ENCODE results near the gene NRIP1.

NRIP1 gene

DNA sequence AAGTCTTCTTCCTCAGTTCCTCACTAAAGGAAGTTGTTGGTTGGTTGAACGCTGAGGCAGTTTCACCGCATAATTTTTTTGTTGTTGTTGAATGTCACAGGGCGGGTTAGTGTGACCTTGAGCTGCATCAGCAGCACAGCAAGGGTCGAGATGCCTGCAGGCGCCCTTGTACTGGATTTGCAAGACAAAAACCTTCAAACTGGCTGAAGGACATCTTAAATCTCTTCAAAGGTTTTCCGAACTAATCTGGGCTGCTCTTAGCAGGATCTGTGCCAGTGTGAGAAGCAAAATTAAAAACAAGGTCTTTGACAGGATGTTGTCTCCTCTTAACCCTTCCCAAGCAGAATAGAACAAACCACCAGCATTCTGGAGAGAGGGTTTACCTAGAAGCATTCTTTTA is 59.4 kb downstream of the NRIP1 start:
- no peak for DNase-seq

DNA sequence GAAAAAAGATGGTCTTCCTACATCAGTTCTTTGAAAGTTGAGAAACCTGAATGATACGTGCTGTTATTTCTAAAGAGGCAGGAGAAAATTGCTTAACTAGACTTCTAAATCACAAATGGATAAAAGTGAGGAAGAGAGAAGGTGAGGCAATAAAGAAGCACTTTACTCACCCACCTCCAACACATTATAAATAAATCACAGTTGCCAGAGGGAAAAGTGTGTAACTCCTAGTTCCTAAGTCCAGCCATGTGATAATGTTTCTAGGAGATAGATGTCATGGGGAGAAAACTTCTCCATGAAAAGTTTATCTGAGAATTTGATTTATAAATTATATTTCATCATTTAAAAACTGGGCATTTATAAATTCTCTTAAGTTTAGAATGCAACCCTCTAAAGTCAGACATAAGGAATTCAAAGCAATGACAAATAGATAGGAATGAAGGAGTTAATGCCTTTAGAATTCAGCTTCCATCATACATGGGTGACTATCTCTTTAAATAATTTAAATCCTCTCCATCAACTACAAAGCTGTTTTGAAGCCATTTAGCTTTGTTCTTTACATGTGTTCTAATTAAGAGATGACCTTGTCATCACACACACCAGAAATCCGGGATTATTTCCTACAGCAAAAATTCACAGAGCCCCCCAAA is 60.0 kb downstream of the NRIP1 start:
- DNase-seq = no peak

DNA sequence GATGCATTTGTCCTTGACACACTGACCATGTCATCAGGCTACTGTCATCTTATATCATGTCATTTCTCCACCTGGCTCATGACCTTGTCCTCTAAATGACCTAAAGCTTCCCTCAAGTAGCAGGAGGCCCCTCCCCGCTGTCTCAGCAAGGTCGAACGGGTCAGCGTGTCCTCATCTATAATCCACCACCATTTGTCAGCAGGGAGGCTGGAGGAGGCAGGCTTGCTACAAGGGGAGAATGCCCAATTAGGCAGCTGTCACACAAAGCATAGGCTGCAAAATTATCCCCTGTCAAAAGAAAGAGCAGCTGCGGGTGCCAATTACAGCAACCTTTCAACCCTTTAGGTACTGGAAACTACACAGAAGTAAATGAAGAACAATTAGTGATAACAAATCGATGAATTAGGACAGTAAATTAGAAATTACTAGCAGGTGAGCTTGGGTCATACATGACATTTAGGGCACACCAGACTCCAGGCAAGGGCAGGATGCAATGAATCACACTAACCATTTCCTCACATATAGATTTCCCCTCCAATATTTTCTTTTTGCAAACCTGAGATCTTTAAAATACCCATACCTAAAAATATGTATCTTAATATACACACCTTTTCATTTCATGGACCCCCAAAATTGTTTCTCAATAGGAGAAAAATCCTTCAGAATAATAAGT is 61.2 kb downstream of the NRIP1 start:
- DNase-seq = no peak

DNA sequence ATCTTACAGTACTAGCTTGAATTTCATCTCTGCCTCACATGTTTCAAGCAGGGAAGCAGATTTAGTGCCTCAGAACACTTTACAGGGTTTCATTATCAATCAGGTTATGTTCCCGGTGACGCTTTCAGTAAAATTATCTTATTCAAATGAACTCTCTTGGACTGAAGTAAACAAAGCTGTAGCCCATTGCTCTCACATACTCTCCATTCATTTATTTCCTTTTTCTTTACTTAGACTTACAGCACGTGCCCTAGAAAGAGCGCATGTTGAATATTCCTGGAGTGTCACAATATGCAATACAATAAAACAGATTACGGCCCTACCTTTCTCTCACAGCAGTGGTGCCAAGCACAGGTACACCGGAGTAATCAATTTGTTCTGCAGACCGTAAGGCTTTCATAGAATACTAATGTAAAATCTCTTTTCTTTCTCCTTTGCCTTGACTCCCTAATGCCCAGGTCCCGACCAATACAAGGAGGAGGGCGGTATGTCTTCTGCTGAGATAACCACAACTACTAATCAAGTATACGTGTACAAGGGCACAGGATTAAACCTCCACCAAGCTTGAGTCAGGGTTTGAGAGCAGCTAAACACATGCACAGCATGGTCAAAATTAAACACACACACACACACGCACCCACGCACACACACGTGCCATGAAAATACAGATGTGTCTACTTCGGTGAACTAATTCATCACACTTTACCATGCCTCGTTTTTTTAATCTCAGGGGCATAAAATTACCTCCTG is 62.8 kb downstream of the NRIP1 start:
- DNase-seq = no peak

DNA sequence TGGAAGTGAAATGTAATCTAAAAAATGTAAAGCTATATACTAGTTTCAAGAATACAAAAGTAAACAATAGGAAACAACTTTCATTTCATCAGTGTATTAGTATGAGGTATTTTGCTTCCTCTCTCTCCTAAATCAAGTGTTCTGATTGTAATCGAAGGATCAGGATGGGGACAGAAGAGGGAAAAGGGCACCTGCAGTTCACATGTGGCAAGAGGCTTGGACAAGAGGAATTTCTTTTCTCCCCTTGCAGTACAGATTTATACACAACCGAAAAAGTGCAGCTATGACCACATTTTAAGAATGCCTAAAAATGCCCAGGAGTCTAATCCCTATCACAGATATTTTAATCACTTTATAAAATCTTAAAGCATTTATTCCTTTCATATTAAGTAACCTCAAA is 63.7 kb downstream of the NRIP1 start:
- DNase-seq = no peak

DNA sequence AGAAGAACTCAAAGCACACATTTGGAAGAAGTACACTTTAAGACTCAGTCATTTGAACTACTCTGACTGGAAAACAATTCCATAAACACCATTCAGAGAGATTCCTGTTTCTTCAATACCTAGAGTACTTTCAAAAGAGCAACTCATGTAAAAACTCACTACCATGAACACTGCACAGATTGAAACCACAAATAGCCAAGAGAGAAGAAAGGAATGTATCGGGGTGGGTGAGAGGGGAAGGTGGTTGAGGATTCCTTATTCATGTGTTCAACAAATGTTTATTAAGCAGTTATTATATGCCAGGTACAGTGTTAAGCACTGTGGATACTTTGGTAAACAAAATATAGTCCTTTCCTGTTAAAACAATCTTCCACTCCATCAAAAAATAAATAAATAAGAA is 64.7 kb downstream of the NRIP1 start:
- DNase-seq = no peak

DNA sequence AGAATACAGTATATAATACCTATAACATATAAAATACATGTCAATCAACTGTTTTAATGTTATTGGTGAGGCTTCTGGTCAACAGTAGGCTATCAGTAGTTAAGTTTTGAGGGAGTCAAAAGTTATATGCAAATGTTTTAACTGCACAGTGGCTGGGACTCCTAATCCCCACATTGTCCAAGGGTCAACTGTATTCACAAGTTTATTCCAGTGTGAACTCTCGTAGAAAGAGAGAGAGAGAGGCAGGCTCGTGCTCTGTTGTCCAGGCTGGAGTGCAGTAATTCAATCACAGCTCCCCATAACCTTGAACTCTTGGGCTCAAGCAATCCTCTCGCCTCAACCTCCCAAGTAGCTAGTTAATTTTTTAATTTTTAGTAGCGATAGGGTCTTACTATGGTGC is 66.0 kb downstream of the NRIP1 start:
- DNase-seq = no peak

DNA sequence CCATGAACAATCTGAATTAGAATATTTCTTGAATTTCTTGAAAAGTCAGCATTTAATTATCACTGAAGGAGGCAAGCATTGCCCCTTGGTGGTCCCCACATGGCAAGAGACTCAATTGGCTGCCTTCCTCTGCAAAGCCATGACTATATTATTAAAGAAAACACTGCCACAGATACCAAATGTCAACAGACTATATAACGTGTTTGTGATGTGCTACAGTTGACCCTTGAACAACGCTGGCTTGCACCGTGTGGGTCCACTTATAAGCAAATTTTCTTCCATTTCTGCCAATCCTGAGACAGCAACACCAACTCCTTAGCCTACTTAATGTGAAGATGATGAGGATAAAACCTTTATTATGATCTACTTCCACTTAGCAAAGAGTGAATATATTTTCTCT is 66.5 kb downstream of the NRIP1 start:
- no peak for DNase-seq

DNA sequence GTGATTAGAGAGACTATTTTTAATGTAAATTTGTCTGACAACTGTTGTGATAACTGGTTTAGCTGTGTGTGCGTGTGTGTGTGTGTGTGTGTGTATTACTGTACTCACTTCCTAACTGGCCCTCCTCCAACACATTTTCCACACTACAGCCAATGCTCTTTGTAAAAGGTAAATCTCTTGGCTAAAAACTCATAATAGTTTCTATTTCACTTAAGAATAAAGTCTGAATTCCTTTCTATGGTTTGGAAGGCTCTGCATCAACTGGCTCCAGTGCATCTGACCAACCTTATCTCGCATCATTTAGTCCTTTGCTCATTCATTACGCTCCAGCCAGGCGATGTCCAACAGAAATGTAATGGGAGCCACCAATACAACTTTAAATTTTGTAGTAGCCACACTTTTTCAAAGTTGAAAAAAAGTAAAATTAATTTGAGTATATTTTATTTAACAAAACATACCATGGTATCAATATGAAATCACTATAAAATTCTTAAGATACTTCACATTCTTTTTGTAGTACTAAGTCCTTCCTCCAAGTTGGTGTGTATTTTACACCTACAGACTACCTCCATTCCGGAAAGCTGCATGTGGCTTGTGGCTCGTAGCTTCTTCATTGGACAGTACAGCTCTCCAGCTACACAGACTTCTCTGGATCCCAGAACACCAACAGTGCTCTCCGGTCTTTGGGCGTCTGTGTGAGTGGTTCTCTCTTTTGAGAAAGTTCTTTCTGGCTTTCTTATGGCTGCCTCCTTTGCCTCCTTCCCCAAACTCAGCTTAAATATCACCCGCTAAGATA is 68.9 kb downstream of the NRIP1 start:
- no peak for DNase-seq

DNA sequence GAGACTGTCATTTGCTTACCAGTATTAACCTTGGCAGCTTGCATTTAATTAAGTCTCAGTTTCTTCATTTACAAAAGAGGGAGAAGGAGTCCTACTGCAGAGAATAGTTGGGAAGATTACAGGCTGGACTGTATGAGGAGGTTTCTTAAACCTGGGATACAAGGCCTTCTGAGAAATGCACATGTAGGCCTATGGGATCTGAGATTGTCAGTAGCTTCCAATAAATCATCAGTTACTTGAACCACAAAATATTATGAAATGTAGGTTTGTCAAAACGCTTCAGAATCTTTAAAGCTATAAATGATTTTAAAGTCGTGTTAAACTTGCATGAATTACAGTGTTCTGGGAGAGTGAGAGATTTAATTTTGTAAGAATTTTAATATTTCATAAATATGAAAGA is 69.6 kb downstream of the NRIP1 start:
- no peak for DNase-seq

DNA sequence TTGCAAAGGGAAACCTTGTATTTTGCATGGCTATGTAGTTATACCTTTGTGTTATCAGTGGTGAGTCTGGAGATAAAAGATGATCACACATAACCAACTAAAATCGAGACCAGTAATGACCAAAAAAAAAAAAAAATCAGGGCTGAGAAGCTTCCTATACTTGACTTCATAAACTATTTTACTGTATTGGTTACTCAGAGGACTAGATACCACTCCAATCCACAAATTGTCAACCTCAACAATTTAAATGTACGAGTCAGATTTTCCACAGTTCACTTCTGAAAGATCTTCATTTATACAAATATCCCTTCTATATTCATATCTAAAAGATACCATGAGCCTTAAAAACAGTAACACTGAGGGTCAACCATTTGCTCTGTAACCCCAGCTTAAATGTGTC is 71.7 kb downstream of the NRIP1 start:
- DNase-seq = no peak

DNA sequence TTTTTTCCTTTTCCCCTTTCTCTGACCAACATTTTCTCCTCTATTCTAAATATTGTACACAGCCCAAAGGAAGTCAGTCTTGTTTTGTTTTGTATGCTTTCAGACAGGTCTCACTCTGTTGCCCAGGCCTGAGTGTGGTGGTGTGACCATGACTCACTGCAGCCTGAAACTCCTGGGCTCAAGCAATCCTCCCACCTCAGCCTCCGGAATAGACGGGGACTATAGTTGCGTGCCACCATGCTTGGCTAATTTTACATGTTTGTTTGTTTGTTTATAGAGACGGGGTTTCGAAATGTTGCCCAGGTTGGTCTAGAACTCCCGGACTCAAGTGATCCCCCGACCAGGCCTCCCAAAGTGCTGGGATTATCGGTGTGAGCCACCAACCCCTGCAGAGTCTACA is 72.8 kb downstream of the NRIP1 start:
- DNase-seq = no peak

DNA sequence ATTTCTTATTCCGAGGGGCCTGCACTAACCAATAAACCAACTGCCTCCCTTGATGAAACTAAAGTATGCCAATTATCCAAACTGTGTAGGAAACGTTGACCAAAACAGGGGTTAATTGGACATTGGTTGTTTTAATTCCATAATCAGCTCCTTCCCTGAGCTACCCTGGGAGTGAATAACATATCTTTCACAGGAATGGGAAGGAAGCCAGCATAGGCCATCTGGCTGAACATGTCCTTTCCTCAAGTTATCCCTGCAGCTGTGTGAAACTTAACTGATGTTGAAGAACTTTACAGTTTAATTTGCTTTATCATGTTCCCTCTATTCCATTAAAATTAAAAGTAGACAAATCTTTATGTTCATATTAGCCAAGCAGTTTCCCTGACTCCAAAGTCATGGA is 75.4 kb downstream of the NRIP1 start:
- DNase-seq = no peak

DNA sequence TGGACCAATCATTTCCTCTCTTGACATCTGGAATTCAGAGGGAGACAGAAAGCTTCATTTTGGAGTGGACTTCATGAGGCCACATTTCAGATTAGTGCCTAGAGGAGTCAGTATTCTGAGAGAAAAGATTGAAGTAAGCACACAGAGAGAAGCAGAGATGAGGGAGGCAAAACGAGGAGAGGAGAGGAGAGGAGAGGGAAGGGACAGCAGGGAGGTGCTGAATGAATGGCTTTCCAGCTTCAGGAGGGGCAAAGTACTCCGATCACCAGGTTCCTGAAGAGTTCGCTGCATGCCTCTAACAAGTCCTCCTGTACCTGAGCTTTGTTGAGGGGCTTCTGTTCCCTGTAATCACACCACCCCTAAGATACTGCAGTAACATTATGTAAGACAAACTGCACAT is 76.0 kb downstream of the NRIP1 start:
- no peak for DNase-seq

DNA sequence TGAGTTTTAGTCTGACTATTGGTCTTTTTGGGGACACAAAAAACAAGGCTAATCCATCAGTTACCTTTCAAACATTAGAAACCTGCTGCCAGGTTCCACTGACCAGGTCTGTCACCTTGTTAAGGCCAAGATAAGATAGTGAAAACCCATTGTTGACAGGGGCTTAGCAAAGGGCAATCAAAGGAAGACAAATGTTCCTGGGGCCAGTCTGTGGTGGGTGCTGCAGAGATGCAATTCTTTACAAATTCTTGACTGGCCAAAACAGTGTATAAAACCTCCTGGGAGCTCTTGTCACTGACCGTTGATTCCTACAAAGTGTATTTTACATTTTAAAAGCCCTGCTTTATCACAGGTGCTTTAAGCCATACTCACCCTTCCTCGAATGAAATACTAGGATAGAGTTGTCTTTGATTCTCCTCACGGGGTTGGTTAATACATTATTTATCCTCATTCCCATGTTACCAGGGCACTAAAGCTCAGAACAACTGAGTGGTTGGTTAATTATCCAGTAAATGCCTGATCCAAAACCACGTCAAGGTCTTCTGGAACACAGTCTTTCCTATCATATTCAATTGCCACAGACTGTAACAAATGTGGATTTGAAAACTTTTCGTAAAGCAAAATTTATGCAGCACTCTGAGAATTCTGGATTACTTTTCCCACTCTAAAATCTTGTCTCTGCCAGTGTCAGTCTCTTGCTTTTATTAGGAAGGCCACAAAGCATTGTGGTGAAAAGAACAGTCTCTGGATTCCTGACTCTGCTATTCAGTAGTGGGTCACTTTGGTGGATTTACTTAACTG is 77.2 kb downstream of the NRIP1 start:
- DNase-seq = no peak

DNA sequence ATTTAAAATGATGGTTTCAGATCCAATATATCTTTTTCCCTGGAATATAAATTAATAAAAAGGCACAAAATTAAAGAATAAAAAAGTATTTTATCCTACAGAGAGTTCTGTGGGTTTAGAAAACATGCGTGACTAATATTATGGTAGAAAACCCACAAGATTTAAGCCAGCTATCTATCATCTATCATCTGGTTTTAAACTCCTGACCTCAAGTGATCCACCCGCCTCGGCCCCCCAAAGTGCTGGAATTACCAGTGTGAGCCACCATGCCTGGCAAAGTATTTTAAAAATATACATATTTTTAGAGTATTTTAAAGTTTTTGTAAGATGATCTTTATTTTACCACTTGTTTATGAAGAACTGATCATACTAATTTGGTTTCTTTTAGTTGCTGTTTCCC is 79.5 kb downstream of the NRIP1 start:
- no peak for DNase-seq

DNA sequence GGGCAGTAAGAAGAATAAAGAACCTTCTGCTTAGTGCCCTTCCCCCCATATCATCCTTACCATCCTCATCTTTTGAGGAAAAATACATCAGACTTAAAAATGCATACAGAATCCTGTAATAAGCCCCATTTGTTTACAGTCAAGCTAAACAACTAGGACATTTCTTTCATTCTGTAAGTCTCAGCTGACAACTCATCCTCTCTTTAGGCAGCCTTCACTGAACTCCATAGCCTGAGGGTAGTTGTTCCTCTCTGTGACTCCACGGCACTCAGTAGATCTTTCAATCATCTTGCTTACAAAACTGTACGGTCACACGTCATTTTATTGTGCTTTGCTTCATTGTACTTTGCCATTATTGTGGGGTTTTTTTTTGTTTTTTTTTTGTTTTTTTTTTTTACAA is 82.5 kb downstream of the NRIP1 start:
- DNase-seq = no peak

DNA sequence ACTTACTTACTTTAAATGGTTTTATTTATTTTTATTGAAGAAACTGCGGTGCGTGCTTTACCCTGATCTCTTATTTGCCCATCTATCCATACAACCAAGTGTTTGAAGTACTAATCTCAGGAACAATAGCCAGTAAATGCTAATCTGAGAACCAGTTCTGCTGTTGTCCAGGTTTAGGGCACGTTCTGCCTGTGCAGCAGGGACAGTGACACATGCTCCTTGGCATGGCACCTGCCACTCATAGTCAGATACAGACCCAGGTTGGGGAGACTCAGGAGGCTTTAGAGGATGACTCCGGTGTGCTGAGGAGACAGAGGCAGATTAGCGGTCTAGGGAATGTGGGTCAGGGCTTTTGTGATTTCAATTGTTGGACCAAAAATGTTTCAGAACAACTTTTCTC is 83.6 kb downstream of the NRIP1 start:
- DNase-seq = no peak

DNA sequence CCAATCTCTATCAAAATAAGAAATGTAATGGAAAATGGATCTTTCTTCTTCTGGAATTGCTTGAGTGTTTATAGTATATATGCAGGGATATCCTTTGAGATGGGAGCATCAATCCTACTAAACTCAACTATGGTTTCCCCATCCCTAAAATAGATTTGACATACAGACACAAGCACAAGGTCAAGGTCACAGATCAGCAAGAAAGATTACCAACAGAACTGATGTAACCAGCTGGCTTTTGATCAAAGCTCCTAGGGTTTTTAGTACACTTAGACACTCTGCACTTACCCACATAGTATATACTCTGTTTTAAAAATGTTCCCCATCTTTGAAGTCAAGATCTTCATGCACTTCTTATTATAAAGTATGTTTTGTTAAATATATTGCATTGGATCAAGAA is 85.5 kb downstream of the NRIP1 start:
- DNase-seq = no peak

DNA sequence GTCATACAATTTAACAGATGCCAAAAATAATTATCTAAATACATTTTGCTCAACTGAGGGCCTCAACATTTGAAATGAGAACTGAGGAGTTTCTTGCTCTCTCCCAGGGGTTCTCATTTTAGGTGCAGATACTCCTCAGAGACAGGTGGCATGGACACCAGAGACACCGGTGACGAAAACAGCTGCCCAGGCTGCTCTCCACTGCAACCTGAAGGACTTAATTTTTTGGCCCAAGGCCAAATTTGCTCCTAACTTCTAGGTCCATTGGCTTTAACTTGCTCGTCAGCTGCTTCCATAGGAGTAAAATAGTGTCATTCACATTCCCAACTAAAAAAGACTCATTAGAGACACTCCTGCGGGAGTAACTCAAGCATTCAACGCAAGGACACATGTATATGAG is 87.0 kb downstream of the NRIP1 start:
- DNase-seq = no peak

DNA sequence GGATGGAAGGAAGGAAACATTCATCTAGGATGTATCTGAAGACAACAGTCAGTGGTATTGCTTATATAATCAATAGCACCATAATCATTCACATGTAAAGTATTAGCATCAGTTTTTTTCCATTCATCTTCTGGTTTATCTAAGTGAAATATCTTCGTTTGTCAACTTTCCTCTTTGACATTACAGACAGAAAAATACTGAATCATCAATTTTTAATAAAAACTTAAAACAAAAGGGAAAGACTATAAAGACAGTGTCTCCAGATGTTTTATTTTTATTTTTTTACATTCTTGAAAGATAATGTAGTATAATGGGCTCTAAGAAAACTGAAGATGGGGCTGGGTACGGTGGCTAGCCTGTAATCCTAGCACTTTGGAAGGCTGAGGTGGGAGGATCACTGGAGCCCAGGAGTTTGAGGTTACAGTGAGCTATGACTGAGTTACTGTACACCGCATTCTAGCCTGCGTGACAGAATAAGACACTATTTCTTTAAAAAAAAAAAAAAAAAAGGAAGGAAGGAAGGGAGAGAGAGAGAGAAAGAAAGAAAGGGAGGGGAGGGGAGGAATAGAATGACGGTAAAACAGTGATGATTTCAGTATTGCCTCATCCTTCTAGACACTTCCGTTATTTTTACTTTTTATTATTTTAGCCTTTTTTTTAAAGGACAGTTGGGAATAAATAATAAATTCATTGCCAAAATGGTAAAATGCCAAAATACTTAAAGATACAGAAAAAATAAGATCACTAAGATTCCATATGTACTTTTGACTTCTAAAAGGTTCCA is 89.5 kb downstream of the NRIP1 start:
- DNase-seq = no peak

DNA sequence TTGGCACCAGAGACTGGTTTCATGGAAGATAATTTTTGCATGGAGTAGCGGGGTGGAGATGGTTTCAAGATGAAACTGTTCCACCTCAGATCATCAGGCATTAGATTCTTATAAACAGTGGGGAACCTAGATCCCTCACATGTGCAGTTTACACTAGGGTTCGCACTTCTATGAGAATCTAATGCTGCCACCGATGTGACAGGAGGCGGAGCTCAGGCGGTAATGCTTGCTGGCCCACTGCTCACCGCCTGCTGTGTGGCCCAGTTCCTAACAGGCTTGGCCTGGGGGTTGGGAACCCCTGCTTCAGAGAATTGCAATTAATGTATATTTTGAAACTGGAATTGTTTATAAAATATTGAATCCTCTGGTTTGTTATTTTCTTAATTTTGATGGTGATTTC is 92.1 kb downstream of the NRIP1 start:
- DNase-seq = no peak
